Measurements from ENCODE around the gene SLC4A4. TPM values are rescaled to one million over a fixed set of nuclear protein-coding genes. Genes with fewer than 3 reads are reported as not detected.

Gene SLC4A4
- total RNA-seq, 1 donor from 2014 or later: 0.32 TPM

GRCh38 chr4:71368906-71369305, 30.1 kb downstream of the SLC4A4 start:
- TF ChIP-seq CTCF (IDR thresholded peaks at IDR 0.05): no peak
- Histone ChIP-seq H3K36me3 (no peaks in the 10 kb centered on the region), H3K9me3 (no peaks in the 10 kb centered on the region), H3K4me1 (no peaks in the 10 kb centered on the region), H3K4me3 (no peak overlapping the region), H3K27ac (no peak overlapping the region), H3K27me3 (no peaks in the 10 kb centered on the region)
- intact Hi-C loops (cut with DNase I): no loop called here
- no peak for DNase-seq (ENCODE audit: low spot score in 2 of 2)

- TF ChIP-seq CTCF (IDR thresholded peaks at IDR 0.05): no peak
Observed at GRCh38 chr4:71369536-71369935, 30.7 kb downstream of the SLC4A4 start.

GRCh38 chr4:71375494-71375893, 36.7 kb downstream of the SLC4A4 start:
- intact Hi-C loops (cut with DNase I): no loop called here
- H3K4me1 ChIP-seq: no peaks in the 10 kb centered on the region
- H3K36me3 ChIP-seq: no peaks in the 10 kb centered on the region
- no peak for DNase-seq (ENCODE audit: low spot score in 2 of 2)
- no peak overlapping the region for H3K4me3 ChIP-seq
- TF ChIP-seq CTCF (IDR thresholded peaks at IDR 0.05): no peak
- no peaks in the 10 kb centered on the region for H3K27me3 ChIP-seq
- H3K9me3 ChIP-seq: no peaks in the 10 kb centered on the region
- no peak overlapping the region for H3K27ac ChIP-seq

More at GRCh38 chr4:71369536-71369935, 30.7 kb downstream of the SLC4A4 start:
- Histone ChIP-seq H3K27ac (no peak overlapping the region), H3K9me3 (no peaks in the 10 kb centered on the region), H3K36me3 (no peaks in the 10 kb centered on the region), H3K4me1 (no peaks in the 10 kb centered on the region), H3K4me3 (no peak overlapping the region), H3K27me3 (no peaks in the 10 kb centered on the region)
- intact Hi-C loops (cut with DNase I): no loop called here
- DNase-seq (ENCODE audit: low spot score in 2 of 2): no peak

GRCh38 chr4:71377561-71377960, 38.7 kb downstream of the SLC4A4 start:
- no peak overlapping the region for H3K4me3 ChIP-seq
- no peak for DNase-seq (ENCODE audit: low spot score in 2 of 2)
- H3K9me3 ChIP-seq: no peaks in the 10 kb centered on the region
- H3K36me3 ChIP-seq: no peaks in the 10 kb centered on the region
- no peaks in the 10 kb centered on the region for H3K4me1 ChIP-seq
- H3K27me3 ChIP-seq: no peaks in the 10 kb centered on the region
- TF ChIP-seq CTCF (IDR thresholded peaks at IDR 0.05): no peak
- intact Hi-C loops (cut with DNase I): no loop called here
- no peak overlapping the region for H3K27ac ChIP-seq

GRCh38 chr4:71379126-71379525, 40.3 kb downstream of the SLC4A4 start:
- H3K27ac ChIP-seq: no peak overlapping the region
- no peaks in the 10 kb centered on the region for H3K9me3 ChIP-seq
- intact Hi-C loops (cut with DNase I): no loop called here
- TF ChIP-seq CTCF (IDR thresholded peaks at IDR 0.05): no peak
- no peak for DNase-seq (ENCODE audit: low spot score in 2 of 2)
- H3K27me3 ChIP-seq: no peaks in the 10 kb centered on the region
- no peak overlapping the region for H3K4me3 ChIP-seq
- H3K36me3 ChIP-seq: no peaks in the 10 kb centered on the region
- H3K4me1 ChIP-seq: no peaks in the 10 kb centered on the region

- Histone ChIP-seq H3K27me3 (no peaks in the 10 kb centered on the region), H3K9me3 (no peaks in the 10 kb centered on the region), H3K4me3 (no peak overlapping the region), H3K4me1 (no peaks in the 10 kb centered on the region), H3K36me3 (no peaks in the 10 kb centered on the region), H3K27ac (no peak overlapping the region)
- intact Hi-C loops (cut with DNase I): no loop called here
- no peak for DNase-seq (ENCODE audit: low spot score in 2 of 2)
- TF ChIP-seq CTCF (IDR thresholded peaks at IDR 0.05): no peak
Observed at GRCh38 chr4:71380788-71381187, 42.0 kb downstream of the SLC4A4 start.

Data from ascending aorta (tissue), 2 donors.